Gastrocnemius medialis (tissue), 4 donors: Measurements from ENCODE around the gene GARIN5A. TPM values are rescaled to one million over a fixed set of nuclear protein-coding genes. Genes with fewer than 3 reads are reported as not detected.
A peak's percentile ranks its signal among the peaks of the same experiment; 100 is the strongest.

Experiments used
- ATAC-seq, 2 donors: fragments of 150-250 bp; one replicate each; pipeline ENCODE4 v1.9.1; 2016
- DNase-seq, 2 donors: peaks; one replicate each; pipeline ENCODE4 v3.0.0-alpha.2; 2019
- H3K27ac ChIP-seq, 4 donors: fragments of 200-600 bp; sonication (generic); 1 replicate in 1 of 4; 2 replicates in 3 of 4; pipeline ENCODE4 v1.5.1; 2016 to 2018; ENCODE audit warnings: mild to moderate bottlenecking in 2 of 4, moderate library complexity in 1 of 4
- H3K27me3 ChIP-seq, 3 donors: fragments of 200-600 bp; sonication (generic) in 2 of 3; 1 replicate in 1 of 3; 2 replicates in 2 of 3; pipeline versions ENCODE4 v1.5.1 to v1.6.0; 2016 to 2019; ENCODE audit warnings: mild to moderate bottlenecking in 1 of 3, moderate library complexity in 1 of 3
- H3K36me3 ChIP-seq, 2 donors: fragments of 200-600 bp; sonication (generic) in 1 of 2; one replicate each; pipeline ENCODE4 v1.5.1; 2017 to 2018
- H3K4me1 ChIP-seq, 2 donors: fragments of 200-600 bp; sonication (generic) in 1 of 2; one replicate each; pipeline ENCODE4 v1.5.1; 2016 to 2017; ENCODE audit warnings: mild to moderate bottlenecking in 2 of 2
- H3K4me3 ChIP-seq, 4 donors: fragments of 200-600 bp; sonication (generic) in 3 of 4; 1 replicate in 1 of 4; 2 replicates in 3 of 4; pipeline ENCODE4 v1.5.1; 2016 to 2019; ENCODE audit warnings: mild to moderate bottlenecking in 2 of 4
- H3K9me3 ChIP-seq, 3 donors: fragments of 200-600 bp; sonication (generic) in 2 of 3; 1 replicate in 1 of 3; 2 replicates in 2 of 3; pipeline ENCODE4 v1.5.1; 2016 to 2019
- CTCF ChIP-seq, 5 experiments: fragments of 450-650 bp in 3 of 5; fragments of 200-600 bp in 2 of 5; sonication (generic) in 2 of 5; IDR thresholded peaks in 4 of 5; conservative IDR thresholded peaks in 1 of 5; 1 replicate in 4 of 5; 2 replicates in 1 of 5; pipeline ENCODE4 v1.5.1; 2016 to 2019; ENCODE audit warnings: antibody characterized with exemption in 5 of 5, mild to moderate bottlenecking in 3 of 5, moderate library complexity in 3 of 5
- POLR2A ChIP-seq, 2 donors: fragments of 450-650 bp; IDR thresholded peaks; one replicate each; pipeline ENCODE4 v1.6.1; 2017; ENCODE audit warnings: antibody characterized with exemption in 2 of 2, mild to moderate bottlenecking in 2 of 2, moderate library complexity in 2 of 2
- in situ Hi-C, 4 donors: fragments of 200-750 bp; cut with MboI; loops; one replicate each; pipeline versions ENCODE4 v1.15.0 to v1.8.0; 2017; ENCODE audit warnings: low sequenced_read_pairs in 4 of 4
- intact Hi-C: fragments of 100-400 bp; cut with DNase I; formaldehyde crosslinking; loops from one replicate; pipeline ENCODE4 v1.15.1; 2023; ENCODE audit warnings: low total_unique reads
- total RNA-seq, 4 donors: library from RNA; depleted of rRNA; stranded (reverse); fragments of >200 nt; gene quantifications; one replicate each; pipeline versions ENCODE4 v1.1.0 to v1.2.3, GENCODE V29; 2016

Gene GARIN5A
- total RNA-seq, 4 donors from 2014 or later, result 1.2 to 11.0 (median 1.9) TPM; not detected in 1

DNA sequence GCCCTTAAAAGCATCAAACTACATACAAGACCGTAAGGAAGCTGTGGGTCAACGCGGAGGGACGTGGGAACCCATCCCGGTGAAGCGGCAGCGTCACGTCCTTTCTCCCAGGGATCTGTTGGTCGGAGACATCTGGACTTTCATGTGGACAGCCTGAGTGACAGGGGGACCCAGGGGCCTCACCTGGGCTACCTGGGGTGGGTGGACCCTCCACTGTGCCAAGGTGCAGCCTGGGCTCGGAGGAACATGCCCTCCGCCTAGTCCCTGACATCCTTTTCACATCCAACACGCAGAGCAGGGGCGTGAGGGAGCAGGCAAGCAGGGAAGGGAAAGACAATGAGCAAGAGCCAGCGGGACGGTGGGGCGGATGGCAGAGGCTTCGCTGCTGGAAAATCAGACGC, 13.8 kb upstream of the GARIN5A start:
- no peaks in the 10 kb centered on the region for H3K27me3 ChIP-seq
- no peak for TF ChIP-seq CTCF (IDR thresholded peaks at IDR 0.05 in 4 of 5, conservative IDR thresholded peaks at IDR 0.05 in 1 of 5)
- TF ChIP-seq POLR2A (IDR thresholded peaks at IDR 0.05), result no peak
- DNase-seq (no peak), ATAC-seq (no peak)
- peak overlapping the region; percentile 69 to 97 (median 84) for H3K27ac ChIP-seq
- in situ Hi-C loops, result no loop called here
- H3K9me3 ChIP-seq, result no peaks in the 10 kb centered on the region
- H3K36me3 ChIP-seq, result peaks cover 0 to 13% of the 10 kb centered on the region in 2 donors
- peaks cover 10 to 13% of the 10 kb centered on the region in 2 donors for H3K4me1 ChIP-seq
- H3K4me3 ChIP-seq, result no peak overlapping the region
- intact Hi-C loops, result loop anchor here (5.0 kb wide), 1 partner anchor 613 kb away; the partner anchor contains the start of genes AKT1S1 and TBC1D17

- no peak overlapping the region for H3K4me3 ChIP-seq
- H3K27ac ChIP-seq, result peak overlapping the region; percentile 69 to 97 (median 84)
- H3K27me3 ChIP-seq, result no peaks in the 10 kb centered on the region
- intact Hi-C loops (loop anchor here (5.0 to 10.0 kb wide), 2 partner anchors 285 to 612 kb away; partner anchors contain the start of genes AKT1S1, MYH14 and TBC1D17), in situ Hi-C loops (no loop called here)
- ATAC-seq, result peak in 1 of 2 donors; percentile 6
- peaks cover 0 to 13% of the 10 kb centered on the region in 2 donors for H3K36me3 ChIP-seq
- no peak for DNase-seq
- H3K9me3 ChIP-seq, result no peaks in the 10 kb centered on the region
- H3K4me1 ChIP-seq, result peaks cover 10 to 13% of the 10 kb centered on the region in 2 donors
- no peak for TF ChIP-seq CTCF (IDR thresholded peaks at IDR 0.05 in 4 of 5, conservative IDR thresholded peaks at IDR 0.05 in 1 of 5)
- no peak for TF ChIP-seq POLR2A (IDR thresholded peaks at IDR 0.05)
These were observed 12.9 kb upstream of the GARIN5A start for GRCh38 chr19:50489461-50490011.

DNA sequence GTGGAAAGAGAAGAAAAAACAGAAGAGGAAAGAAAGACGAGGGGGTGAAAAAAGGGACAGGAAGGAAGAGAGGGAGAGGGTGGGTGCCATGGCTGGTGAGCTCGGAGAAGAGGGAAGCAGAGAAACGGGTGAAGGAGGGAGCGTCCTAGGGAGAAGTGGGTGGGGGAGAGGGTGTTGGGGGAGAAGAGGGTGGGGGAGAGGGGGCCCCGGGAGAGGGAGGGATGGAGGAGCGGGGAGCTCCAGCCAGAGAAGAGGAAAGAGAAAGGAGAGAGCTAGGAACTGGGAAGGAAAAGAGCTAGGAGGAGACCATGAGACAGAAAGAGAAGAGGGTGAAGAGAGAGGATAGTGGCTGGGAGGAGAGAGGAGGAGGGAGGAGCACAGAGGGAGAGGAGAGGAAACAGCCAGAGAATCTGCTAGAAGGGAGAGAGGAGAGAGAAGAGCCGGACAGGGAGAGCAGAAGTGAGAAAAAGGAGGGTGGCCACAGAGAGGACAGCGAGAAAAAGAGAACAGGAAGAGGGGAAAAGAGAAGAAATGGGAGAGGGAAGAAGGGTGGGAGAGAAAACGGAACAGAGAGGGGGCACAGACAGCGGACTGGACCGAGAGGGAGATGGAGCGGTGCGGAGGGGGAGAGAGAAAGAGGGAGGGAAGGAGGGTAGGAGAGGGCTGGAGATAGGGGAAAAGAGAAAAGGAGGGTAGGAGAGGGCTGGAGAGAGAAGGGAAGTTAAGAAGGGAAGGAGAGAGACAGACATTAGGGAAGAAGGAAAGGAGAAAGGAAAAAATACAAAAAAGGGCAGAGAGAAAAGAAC, 11.9 kb upstream of the GARIN5A start:
- Histone ChIP-seq H3K9me3 (no peaks in the 10 kb centered on the region), H3K36me3 (peaks cover 0 to 13% of the 10 kb centered on the region in 2 donors), H3K27ac (peak overlapping the region; percentile 69 to 97 (median 84)), H3K4me3 (no peak overlapping the region), H3K4me1 (peaks cover 10 to 13% of the 10 kb centered on the region in 2 donors), H3K27me3 (no peaks in the 10 kb centered on the region)
- no peak for DNase-seq
- no peak for ATAC-seq
- TF ChIP-seq POLR2A (IDR thresholded peaks at IDR 0.05), result no peak
- no peak for TF ChIP-seq CTCF (IDR thresholded peaks at IDR 0.05 in 4 of 5, conservative IDR thresholded peaks at IDR 0.05 in 1 of 5)
- in situ Hi-C loops, result no loop called here
- intact Hi-C loops, result loop anchor here (10.0 kb wide), 1 partner anchor 284 kb away; the partner anchor contains the start of gene MYH14

- DNase-seq, result peak in 1 of 2 donors; percentile 76
These were observed 10.3 kb upstream of the GARIN5A start for GRCh38 chr19:50486823-50487515.

More at GRCh38 chr19:50486823-50487515, 10.3 kb upstream of the GARIN5A start:
- Histone ChIP-seq H3K4me3 (no peak overlapping the region), H3K9me3 (no peaks in the 10 kb centered on the region), H3K36me3 (peaks cover 0 to 19% of the 10 kb centered on the region in 2 donors), H3K4me1 (peaks cover 10 to 13% of the 10 kb centered on the region in 2 donors), H3K27me3 (no peaks in the 10 kb centered on the region), H3K27ac (peak overlapping the region in 3 of 4 donors; percentile 20 to 85 (median 28))
- in situ Hi-C loops (no loop called here), intact Hi-C loops (loop anchor here (10.0 kb wide), 1 partner anchor 282 kb away; the partner anchor contains the start of gene MYH14)
- ATAC-seq, result peak in 1 of 2 donors; percentile 36
- TF ChIP-seq CTCF (IDR thresholded peaks at IDR 0.05 in 4 of 5, conservative IDR thresholded peaks at IDR 0.05 in 1 of 5), result peak; percentile 19 to 68 (median 60)
- TF ChIP-seq POLR2A (IDR thresholded peaks at IDR 0.05), result no peak
